Measurements from ENCODE around the gene NR0B2.

The NR0B2 gene

GRCh38 chr1:26932531-26932930 is 18.8 kb upstream of the NR0B2 start:
- DNase-seq: no peak

GRCh38 chr1:26923711-26924110 is 9.9 kb upstream of the NR0B2 start:
- no peak for DNase-seq

- DNase-seq: no peak
These were observed 9.1 kb upstream of the NR0B2 start for GRCh38 chr1:26922901-26923300.

GRCh38 chr1:26922431-26922729 is 8.6 kb upstream of the NR0B2 start:
- no peak for DNase-seq

- DNase-seq: peak; percentile 96
These were observed 8.0 kb upstream of the NR0B2 start, which contains the start of gene NUDC for GRCh38 chr1:26921540-26922430. TSS of gene NUDC (plus strand) at chr1:26921743. CDS start at chr1:26921849, 106 bp downstream.

- DNase-seq: no peak
These were observed 7.4 kb upstream of the NR0B2 start for GRCh38 chr1:26921126-26921539.

- DNase-seq: no peak
These were observed 1.5 kb upstream of the NR0B2 start for GRCh38 chr1:26915204-26915842.

GRCh38 chr1:26913389-26913753 is 404 bp downstream of the NR0B2 start:
- no peak for DNase-seq

- no peak for DNase-seq
These were observed 1.7 kb downstream of the NR0B2 start for GRCh38 chr1:26912147-26912490.

- no peak for DNase-seq
These were observed 2.2 kb downstream of the NR0B2 start for GRCh38 chr1:26911399-26912146.

GRCh38 chr1:26910343-26911160 is 3.2 kb downstream of the NR0B2 start:
- no peak for DNase-seq

GRCh38 chr1:26909951-26910342 is 3.8 kb downstream of the NR0B2 start:
- DNase-seq: no peak

- peak; percentile 90 for DNase-seq
These were observed 6.5 kb downstream of the NR0B2 start for GRCh38 chr1:26907071-26907917.

- no peak for DNase-seq
These were observed 12.8 kb downstream of the NR0B2 start for GRCh38 chr1:26900815-26901511.

- DNase-seq: peak; percentile 94
These were observed 13.6 kb downstream of the NR0B2 start, which contains the start of gene GPATCH3 for GRCh38 chr1:26900001-26900814. TSS of gene GPATCH3 (minus strand) at chr1:26900467. CDS start at chr1:26900442, 25 bp downstream.

GRCh38 chr1:26897351-26897750 is 16.4 kb downstream of the NR0B2 start:
- no peak for DNase-seq

- no peak for DNase-seq
These were observed 19.5 kb downstream of the NR0B2 start for GRCh38 chr1:26894263-26894662.

GRCh38 chr1:26890467-26890796 is 23.3 kb downstream of the NR0B2 start:
- no peak for DNase-seq

- DNase-seq: no peak
These were observed 24.0 kb downstream of the NR0B2 start, which contains the start of gene GPN2 for GRCh38 chr1:26889551-26890466. TSS of gene GPN2 (minus strand) at chr1:26890283. CDS start at chr1:26890096, 187 bp downstream.

Data from kidney glomerular epithelial cell (primary cell).